Stimulated activated CD8-positive, alpha-beta memory T cell treated with anti-CD3 and anti-CD28 coated beads, Interleukin-4, amount 100 ng/mL, for 4 hours (primary cell): Measurements from ENCODE around the gene SBK2.
"Not testable (repeated sequence)": the region's sequence is repeated elsewhere in the genome, so short reads cannot be mapped to it uniquely, and the experiment has no call there.

ENCODE experiments used
- DNase-seq, 2 donors: peaks; one replicate each; pipeline ENCODE4 v3.0.0-alpha.2; 2020; ENCODE audit warnings: low read depth in 2 of 2, low spot score in 1 of 2

SBK2 gene

GRCh38 chr19:55536951-55537740 lies at the start of gene SBK2:
Gene SBK2 (minus strand): TSS chr19:55537133. CDS start chr19:55536294, 839 bp downstream.
- DNase-seq, result no peak

- DNase-seq, result no peak
Observed at GRCh38 chr19:55585658-55586339, 48.9 kb upstream of the SBK2 start.

GRCh38 chr19:55584871-55585270 lies 47.9 kb upstream of the SBK2 start:
- no peak for DNase-seq

- not testable (repeated sequence) for DNase-seq
Observed at GRCh38 chr19:55583897-55584296, 47.0 kb upstream of the SBK2 start.

GRCh38 chr19:55582284-55582683 lies 45.4 kb upstream of the SBK2 start:
- DNase-seq, result not testable (repeated sequence)

GRCh38 chr19:55581823-55582223 lies 44.9 kb upstream of the SBK2 start:
- no peak for DNase-seq

- no peak for DNase-seq
Observed at GRCh38 chr19:55581145-55581822, 44.4 kb upstream of the SBK2 start.

- DNase-seq, result peak; percentile 49 to 56
Observed at GRCh38 chr19:55580628-55581144, 43.8 kb upstream of the SBK2 start, which contains the start of gene ZNF579. Gene ZNF579 (minus strand): TSS chr19:55580848. CDS start chr19:55579639, 1,209 bp downstream.

- DNase-seq, result no peak
Observed at GRCh38 chr19:55579766-55580621, 43.1 kb upstream of the SBK2 start.

- no peak for DNase-seq
Observed at GRCh38 chr19:55578761-55579747, 42.1 kb upstream of the SBK2 start.

GRCh38 chr19:55578031-55578760 lies 41.3 kb upstream of the SBK2 start:
- no peak for DNase-seq

GRCh38 chr19:55576746-55577145 lies 39.8 kb upstream of the SBK2 start:
- no peak for DNase-seq

GRCh38 chr19:55573929-55574328 lies 37.0 kb upstream of the SBK2 start:
- not testable (repeated sequence) for DNase-seq

- not testable (repeated sequence) for DNase-seq
Observed at GRCh38 chr19:55569477-55569876, 32.5 kb upstream of the SBK2 start.

- DNase-seq, result no peak
Observed at GRCh38 chr19:55567708-55568328, 30.9 kb upstream of the SBK2 start.

GRCh38 chr19:55566823-55567222 lies 29.9 kb upstream of the SBK2 start:
- DNase-seq, result no peak

GRCh38 chr19:55563261-55563690 lies 26.3 kb upstream of the SBK2 start:
- DNase-seq, result no peak

GRCh38 chr19:55559684-55560083 lies 22.8 kb upstream of the SBK2 start:
- no peak for DNase-seq
